ENCODE results near the gene GRPEL1. TPM values are rescaled to one million over a fixed set of nuclear protein-coding genes. Genes with fewer than 3 reads are reported as not detected.

GRPEL1 gene
- 10 to 100 TPM; 18.6 to 56.3 TPM for total RNA-seq

DNA sequence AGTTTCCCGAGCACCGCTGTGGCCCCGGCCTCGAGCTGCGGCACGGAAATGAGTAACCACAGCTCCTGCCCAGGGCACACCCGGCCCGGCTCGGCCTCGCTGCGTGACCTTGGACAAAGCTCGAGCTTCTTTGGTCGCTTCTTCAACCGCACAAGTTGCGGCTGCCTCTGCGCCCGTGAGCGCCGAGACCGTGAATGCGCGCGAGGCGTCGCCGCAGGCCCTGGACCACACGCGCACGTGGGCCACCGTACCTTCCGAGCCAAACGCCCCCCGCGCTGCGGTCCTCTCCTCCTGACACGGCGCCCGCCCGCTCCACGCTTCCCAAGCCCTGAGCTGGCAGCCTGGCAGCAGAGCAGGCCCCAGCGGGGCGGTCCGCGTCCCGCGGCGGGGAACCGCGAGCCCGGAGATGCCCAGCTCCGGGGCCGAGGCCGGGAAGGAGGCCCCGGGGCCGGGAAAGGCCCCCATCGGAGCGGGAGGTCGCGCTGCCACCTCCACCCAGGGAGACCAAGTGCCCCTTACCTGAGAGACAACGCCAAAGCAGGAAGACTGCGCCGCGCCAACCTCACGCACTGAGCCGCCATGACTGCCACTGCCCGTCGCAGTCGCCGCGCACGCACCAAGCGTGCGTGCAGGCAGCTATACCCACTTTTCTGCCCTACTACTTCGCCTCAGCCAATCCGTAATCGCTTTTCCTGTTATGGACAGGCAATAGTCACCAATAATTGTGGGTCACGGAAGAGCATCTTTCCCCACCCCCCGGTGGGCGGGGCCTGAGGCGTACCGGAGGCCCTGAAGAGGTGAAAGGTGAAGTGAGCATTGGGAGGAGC lies at the start of gene GRPEL1:
GRPEL1 (minus strand) TSS at position 613 of the 827 bp plus-strand sequence; CDS start at position 581, 32 bp downstream.

DNA sequence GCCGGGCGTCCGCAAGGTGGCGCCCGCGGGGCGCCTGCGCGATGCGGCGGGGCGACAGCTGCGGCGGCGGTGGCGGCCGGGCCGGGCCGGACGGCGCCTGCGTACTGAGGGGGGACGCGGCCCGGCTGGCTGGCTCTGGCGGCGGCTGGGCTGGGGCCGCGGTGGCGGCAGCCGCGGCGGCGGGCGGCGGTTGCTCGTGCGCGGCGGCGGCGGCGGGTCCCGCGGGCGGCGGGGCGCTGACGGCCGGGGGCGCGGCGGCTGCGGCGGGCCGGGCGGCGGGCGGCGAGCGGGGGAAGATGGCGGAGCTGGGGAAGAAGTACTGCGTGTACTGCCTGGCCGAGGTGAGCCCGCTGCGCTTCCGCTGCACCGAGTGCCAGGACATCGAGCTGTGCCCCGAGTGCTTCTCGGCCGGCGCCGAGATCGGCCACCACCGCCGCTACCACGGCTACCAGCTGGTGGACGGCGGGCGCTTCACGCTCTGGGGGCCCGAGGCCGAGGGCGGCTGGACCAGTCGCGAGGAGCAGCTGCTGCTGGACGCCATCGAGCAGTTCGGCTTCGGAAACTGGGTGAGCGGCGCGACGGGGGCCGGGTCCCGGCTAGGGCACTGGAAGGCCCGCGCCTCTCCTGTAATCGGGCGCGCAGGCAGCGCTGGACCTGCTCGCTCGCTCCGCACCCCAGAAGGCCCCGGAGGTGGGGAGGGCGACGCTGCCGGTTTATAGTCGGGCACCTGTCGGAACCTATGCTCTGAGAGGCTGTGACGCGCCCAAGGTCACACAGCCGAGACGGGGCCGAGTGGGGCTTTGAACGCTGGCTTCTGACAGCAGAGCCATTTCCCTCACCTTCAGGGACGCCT lies 24.4 kb downstream of the GRPEL1 start, which contains the start of gene TADA2B:
TADA2B (plus strand) TSS at position 89 of the 853 bp plus-strand sequence; CDS start at position 297, 208 bp downstream.

Other genes starting within 250 kb of the GRPEL1 start
- 10 to 100 TPM; 56.1 to 73.3 TPM for gene TBC1D14, start 158.2 kb downstream of the GRPEL1 start, total RNA-seq
- gene TADA2B, start 24.7 kb downstream of the GRPEL1 start, total RNA-seq, result 10 to 100 TPM; 13.7 to 15.8 TPM
- under 1 TPM; 0.33 to 0.69 TPM for gene SORCS2, start 124.5 kb upstream of the GRPEL1 start, total RNA-seq